GM12872 (cell line): Measurements from ENCODE around the gene AP1G1.

ENCODE experiments used
- TF ChIP-seq, protein P1 (sequence below): IDR thresholded peaks from 3 replicates; pipeline ENCODE4 v1.5.1; 2011; ENCODE audit warnings: low read depth, mild to moderate bottlenecking, low read length, moderate library complexity; ENCODE audit not compliant: insufficient read depth

AP1G1 gene

DNA sequence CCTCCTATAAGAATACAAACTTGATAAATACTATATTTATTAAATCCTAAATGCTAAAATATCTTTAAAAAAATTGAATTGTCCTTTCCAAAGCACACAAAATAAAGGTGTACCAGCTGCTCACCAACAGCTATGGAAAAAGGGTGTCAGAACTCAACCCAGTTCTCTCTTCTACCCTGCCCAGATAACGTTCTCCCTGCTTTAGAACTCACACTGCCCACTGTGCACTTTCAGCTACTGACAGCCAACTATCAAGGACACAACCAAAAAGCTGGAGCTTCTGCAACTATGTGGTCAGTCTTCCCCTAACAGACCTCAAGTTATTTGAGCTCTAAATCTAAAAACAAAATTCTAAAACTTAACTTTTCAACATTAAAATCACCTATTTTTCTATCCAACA, 13.7 kb downstream of the AP1G1 start:
- TF ChIP-seq, protein P1, sequence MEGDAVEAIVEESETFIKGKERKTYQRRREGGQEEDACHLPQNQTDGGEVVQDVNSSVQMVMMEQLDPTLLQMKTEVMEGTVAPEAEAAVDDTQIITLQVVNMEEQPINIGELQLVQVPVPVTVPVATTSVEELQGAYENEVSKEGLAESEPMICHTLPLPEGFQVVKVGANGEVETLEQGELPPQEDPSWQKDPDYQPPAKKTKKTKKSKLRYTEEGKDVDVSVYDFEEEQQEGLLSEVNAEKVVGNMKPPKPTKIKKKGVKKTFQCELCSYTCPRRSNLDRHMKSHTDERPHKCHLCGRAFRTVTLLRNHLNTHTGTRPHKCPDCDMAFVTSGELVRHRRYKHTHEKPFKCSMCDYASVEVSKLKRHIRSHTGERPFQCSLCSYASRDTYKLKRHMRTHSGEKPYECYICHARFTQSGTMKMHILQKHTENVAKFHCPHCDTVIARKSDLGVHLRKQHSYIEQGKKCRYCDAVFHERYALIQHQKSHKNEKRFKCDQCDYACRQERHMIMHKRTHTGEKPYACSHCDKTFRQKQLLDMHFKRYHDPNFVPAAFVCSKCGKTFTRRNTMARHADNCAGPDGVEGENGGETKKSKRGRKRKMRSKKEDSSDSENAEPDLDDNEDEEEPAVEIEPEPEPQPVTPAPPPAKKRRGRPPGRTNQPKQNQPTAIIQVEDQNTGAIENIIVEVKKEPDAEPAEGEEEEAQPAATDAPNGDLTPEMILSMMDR, result no peak

DNA sequence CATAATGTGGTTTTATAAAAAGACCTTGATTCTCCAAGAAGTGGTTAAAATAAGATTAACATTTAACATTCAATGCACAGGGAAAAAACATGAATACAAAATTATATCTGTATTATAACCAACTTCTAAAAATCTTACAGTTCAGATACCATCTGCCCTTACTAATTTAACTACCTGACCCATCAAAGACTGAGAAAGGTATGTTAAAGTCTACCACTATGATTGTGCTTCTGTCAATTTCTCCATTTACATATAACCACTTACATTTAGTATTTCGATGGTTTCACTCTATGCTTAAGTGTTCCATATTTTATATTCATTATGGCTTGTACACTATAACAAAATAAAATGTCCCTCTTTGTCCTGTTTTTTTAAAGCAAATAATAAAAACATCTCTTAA, 14.6 kb downstream of the AP1G1 start:
- TF ChIP-seq, protein P1, result no peak

DNA sequence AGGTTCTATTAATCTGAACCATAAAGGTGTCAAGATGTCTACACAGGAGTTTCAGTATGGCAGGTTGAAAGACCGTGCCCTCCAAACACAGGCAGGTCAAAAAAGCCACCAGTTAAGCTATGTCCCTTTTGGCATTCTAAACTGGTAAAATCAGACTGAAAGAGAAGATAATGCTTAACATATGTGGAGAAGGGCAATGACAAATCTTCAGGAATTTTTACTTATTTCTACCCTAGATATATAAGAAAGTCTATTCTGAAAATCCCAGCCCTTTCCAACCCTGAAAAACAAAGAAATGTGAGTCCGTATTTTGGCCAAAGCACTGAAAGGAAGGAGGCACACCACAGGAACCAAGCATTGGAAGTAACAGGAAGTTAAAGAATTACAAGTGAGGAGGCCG, 16.5 kb downstream of the AP1G1 start:
- TF ChIP-seq, protein P1, result no peak

DNA sequence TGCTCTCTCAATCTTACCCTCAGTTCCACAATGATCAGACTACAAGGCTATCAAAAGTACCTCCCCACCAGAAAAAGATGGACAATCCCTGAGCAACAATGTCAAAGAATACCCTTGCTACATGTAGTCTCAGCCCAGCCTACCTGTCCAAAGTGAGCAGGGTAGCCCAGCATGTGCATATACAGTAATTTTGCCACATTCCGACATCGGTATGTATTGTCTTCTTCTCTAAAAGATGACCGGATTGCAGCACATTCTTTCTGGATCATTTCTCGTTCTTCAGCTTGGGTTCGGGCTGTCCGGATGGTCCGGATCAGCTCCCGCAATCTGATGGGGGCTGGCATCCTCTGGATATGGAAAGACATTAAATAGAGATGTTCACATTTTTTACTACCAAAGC, 19.5 kb downstream of the AP1G1 start:
- TF ChIP-seq, protein P1, result no peak

DNA sequence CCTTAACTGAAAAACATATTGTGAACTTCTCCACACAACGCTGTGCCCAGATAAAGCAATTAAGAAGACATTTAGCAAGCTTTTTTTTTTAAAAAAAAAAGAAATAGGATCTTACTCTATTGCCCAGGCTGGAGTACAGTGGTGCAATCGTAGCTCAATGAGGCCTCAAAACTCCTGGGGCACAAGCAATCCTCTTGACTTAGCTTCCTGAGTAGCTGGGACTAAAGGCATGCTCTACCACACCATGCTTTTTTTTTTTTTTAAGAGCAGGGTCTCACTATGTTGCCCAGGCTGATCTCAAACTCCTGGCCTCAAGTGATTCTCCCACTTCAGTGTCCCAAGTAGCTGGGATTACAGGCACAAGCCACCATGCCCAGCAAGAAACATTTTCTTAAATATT, 20.1 kb downstream of the AP1G1 start:
- TF ChIP-seq, protein P1, result no peak

DNA sequence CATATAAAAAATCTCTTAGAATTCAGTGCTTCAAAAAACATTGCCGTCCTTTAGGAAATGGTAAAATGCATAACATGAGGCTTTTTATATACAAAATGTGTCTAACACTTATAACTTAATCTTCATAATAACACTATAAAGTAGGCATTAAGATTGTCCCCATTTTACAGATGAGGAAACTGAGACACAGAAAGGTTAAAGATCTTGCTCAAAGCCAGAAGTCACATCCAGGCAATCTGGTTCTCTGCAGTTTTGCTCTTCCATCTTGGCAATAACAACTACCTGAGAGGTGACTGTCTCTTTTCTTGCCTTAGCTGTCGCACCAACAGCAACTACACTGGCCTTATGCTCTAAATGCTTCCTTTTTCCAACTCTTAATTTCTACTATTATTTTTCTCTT, 24.5 kb downstream of the AP1G1 start:
- TF ChIP-seq, protein P1, result no peak

DNA sequence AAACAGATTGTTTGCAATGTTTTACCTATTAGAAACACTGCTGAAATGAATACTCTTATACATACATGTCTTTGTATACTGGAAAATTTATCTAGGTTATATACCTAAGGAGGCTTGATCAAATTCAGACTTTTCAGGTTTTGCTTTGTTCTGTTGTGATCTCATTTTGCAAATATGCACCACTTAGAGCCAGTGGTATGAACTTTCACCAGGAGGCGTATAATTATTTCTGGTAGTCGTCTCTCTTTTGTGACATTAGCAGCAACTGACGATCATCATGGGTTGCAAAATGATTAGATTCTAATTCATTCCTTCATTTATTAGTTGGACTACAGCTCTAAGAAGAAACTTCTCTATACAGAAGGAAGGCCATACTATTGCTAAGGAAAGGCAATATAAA, 26.9 kb downstream of the AP1G1 start:
- TF ChIP-seq, protein P1, result no peak
